Testis (tissue), 2 donors: Measurements from ENCODE around the gene CEP85L.

Experiments used
- POLR2A ChIP-seq: fragments of 450-650 bp; IDR thresholded peaks from one replicate; pipeline ENCODE4 v1.6.1; 2017; ENCODE audit warnings: antibody characterized with exemption, mild to moderate bottlenecking, moderate library complexity
- TF ChIP-seq, protein P1 (sequence below), 3 experiments: fragments of 450-650 bp in 2 of 3; fragments of 200-600 bp in 1 of 3; sonication (generic) in 1 of 3; IDR thresholded peaks; one replicate each; pipeline ENCODE4 v1.5.1; 2016 to 2019; ENCODE audit warnings: antibody characterized with exemption in 3 of 3, mild to moderate bottlenecking in 2 of 3, moderate library complexity in 1 of 3

GRCh38 chr6:118669561-118669960 is 18.2 kb upstream of the CEP85L start:
- TF ChIP-seq, protein P1, sequence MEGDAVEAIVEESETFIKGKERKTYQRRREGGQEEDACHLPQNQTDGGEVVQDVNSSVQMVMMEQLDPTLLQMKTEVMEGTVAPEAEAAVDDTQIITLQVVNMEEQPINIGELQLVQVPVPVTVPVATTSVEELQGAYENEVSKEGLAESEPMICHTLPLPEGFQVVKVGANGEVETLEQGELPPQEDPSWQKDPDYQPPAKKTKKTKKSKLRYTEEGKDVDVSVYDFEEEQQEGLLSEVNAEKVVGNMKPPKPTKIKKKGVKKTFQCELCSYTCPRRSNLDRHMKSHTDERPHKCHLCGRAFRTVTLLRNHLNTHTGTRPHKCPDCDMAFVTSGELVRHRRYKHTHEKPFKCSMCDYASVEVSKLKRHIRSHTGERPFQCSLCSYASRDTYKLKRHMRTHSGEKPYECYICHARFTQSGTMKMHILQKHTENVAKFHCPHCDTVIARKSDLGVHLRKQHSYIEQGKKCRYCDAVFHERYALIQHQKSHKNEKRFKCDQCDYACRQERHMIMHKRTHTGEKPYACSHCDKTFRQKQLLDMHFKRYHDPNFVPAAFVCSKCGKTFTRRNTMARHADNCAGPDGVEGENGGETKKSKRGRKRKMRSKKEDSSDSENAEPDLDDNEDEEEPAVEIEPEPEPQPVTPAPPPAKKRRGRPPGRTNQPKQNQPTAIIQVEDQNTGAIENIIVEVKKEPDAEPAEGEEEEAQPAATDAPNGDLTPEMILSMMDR (IDR thresholded peaks at IDR 0.05), result no peak
- no peak for TF ChIP-seq POLR2A
